Prostate gland (tissue), 2 donors: ENCODE results near the gene FAM20A. TPM values are rescaled to one million over a fixed set of nuclear protein-coding genes. Genes with fewer than 3 reads are reported as not detected.

Experiments
- DNase-seq: peaks from one replicate; pipeline ENCODE4 v3.0.0-alpha.2; 2019; ENCODE audit warnings: low spot score
- H3K27ac ChIP-seq, 2 donors: fragments of 200-600 bp; sonication (generic); 2 replicates each; pipeline ENCODE4 v1.5.1; 2017 to 2019
- H3K27me3 ChIP-seq: fragments of 200-600 bp; sonication (generic); replicated peaks from 2 replicates; pipeline ENCODE4 v1.5.1; 2019; ENCODE audit not compliant: insufficient read depth
- H3K36me3 ChIP-seq, 2 donors: fragments of 200-600 bp; sonication (generic); 1 replicate in 1 of 2; 2 replicates in 1 of 2; pipeline versions ENCODE4 v1.5.1 to v1.8.1; 2017 to 2019
- H3K4me1 ChIP-seq: fragments of 200-600 bp; sonication (generic); replicated peaks from 2 replicates; pipeline ENCODE4 v1.5.1; 2019
- H3K4me3 ChIP-seq, 2 donors: fragments of 200-600 bp; sonication (generic); 2 replicates each; pipeline ENCODE4 v1.5.1; 2017 to 2019
- H3K9me3 ChIP-seq: fragments of 200-600 bp; sonication (generic); 2 replicates; pipeline ENCODE4 v1.5.1; 2017
- POLR2A ChIP-seq: fragments of 450-650 bp; IDR thresholded peaks from one replicate; pipeline ENCODE4 v1.6.1; 2016; ENCODE audit warnings: antibody characterized with exemption, mild to moderate bottlenecking
- POLR2AphosphoS5 ChIP-seq: sonication (generic); formaldehyde crosslinking; IDR thresholded peaks from one replicate; pipeline ENCODE4 v1.6.1; 2017; ENCODE audit warnings: antibody characterized with exemption
- WGBS: methylation state at CpG from one replicate; pipeline ENCODE4 v1.1.5; 2018; 5-methylcytosine and 5-hydroxymethylcytosine counted together
- intact Hi-C: fragments of 100-400 bp; cut with DNase I; formaldehyde crosslinking; loops from one replicate; pipeline ENCODE4 v1.14.2; 2022
- total RNA-seq, 2 donors: library from RNA; depleted of rRNA; stranded (reverse); fragments of >200 nt; gene quantifications; one replicate each; pipeline ENCODE4 v1.1.0, GENCODE V29; 2016
- TF ChIP-seq, protein P1 (sequence below), 4 experiments: fragments of 200-600 bp in 2 of 4; fragments of 450-650 bp in 2 of 4; sonication (generic) in 2 of 4; IDR thresholded peaks; 1 replicate in 3 of 4; 2 replicates in 1 of 4; pipeline ENCODE4 v1.5.1; 2016 to 2019; ENCODE audit warnings: antibody characterized with exemption in 4 of 4, mild to moderate bottlenecking in 2 of 4, moderate library complexity in 2 of 4

The FAM20A gene
- total RNA-seq, 2 donors from 2014 or later = 0.14 to 47.7 TPM

DNA sequence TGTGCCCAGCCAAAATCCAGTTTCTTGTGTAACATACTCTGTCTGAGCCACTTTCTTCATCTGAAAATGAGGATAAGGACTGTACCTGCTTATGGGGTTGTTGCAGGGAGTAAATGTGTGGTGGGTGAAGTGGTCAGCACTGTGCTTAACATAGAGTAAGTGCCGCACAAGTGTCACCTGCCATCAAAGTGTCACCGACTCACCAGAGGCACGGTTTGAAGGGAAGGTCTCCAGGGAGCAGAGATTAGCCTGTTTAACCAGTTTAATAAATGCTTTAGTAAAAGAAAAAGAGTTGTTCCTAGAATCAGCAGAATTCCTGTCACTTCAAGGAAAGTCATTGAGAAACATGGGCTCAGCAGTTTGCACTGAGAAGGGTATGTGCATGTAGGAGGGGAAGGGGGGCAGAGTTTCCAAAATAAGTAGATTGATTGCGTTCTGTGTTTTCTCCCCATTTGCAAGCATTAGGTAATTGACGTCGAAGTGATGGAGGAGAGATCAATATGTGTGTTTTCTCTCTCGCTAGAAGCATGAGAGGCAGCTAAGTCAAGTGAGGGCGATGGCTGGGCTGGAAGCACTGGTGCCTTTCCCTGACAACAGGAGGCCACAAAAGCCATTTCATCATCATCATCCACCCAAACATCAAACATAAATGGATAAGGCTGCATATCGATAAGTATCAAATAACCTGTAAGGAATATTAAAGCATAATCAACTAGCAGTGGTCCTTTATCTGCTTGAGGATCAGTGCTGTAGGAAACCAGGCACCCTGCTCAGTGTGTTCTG lies 19.1 kb downstream of the FAM20A start:
- no peak for DNase-seq
- Histone ChIP-seq H3K4me3 (no peak overlapping the region), H3K4me1 (no peaks in the 10 kb centered on the region), H3K9me3 (no peaks in the 10 kb centered on the region), H3K27me3 (no peaks in the 10 kb centered on the region), H3K27ac (no peak overlapping the region), H3K36me3 (no peaks in the 10 kb centered on the region)
- 82% methylated on average over 9 of the region's 9 CpGs for WGBS
- intact Hi-C loops = no loop called here
- no peak for TF ChIP-seq POLR2A
- no peak for TF ChIP-seq POLR2AphosphoS5
- TF ChIP-seq, protein P1, sequence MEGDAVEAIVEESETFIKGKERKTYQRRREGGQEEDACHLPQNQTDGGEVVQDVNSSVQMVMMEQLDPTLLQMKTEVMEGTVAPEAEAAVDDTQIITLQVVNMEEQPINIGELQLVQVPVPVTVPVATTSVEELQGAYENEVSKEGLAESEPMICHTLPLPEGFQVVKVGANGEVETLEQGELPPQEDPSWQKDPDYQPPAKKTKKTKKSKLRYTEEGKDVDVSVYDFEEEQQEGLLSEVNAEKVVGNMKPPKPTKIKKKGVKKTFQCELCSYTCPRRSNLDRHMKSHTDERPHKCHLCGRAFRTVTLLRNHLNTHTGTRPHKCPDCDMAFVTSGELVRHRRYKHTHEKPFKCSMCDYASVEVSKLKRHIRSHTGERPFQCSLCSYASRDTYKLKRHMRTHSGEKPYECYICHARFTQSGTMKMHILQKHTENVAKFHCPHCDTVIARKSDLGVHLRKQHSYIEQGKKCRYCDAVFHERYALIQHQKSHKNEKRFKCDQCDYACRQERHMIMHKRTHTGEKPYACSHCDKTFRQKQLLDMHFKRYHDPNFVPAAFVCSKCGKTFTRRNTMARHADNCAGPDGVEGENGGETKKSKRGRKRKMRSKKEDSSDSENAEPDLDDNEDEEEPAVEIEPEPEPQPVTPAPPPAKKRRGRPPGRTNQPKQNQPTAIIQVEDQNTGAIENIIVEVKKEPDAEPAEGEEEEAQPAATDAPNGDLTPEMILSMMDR (IDR thresholded peaks at IDR 0.05) = no peak

DNA sequence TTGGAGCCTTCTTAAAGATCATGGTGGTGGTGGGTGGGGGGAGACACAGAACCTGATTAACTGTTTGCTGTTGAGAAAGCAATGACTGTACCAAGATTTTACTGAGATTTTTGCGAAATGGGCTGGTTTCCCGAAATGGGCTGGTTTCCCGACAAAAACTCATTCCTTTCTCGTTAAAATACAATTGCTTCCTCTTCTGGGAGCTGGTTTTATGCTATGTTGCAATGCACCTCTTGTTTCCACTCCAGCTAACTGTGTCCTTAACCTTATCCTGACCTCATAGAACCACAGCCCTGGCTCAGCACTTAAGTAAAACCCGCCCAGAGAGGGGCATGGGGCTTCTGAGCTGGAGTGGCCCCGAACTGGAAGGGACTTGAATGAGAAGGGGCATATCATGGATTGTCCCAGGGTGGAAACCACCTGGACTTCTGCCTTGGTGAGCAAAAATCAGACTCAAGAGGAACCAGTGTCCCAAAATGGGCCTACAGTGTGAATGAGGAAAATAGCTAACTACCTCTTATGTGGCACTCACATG lies 20.9 kb downstream of the FAM20A start:
- Histone ChIP-seq H3K4me1 (no peaks in the 10 kb centered on the region), H3K27ac (no peak overlapping the region), H3K4me3 (no peak overlapping the region)

DNA sequence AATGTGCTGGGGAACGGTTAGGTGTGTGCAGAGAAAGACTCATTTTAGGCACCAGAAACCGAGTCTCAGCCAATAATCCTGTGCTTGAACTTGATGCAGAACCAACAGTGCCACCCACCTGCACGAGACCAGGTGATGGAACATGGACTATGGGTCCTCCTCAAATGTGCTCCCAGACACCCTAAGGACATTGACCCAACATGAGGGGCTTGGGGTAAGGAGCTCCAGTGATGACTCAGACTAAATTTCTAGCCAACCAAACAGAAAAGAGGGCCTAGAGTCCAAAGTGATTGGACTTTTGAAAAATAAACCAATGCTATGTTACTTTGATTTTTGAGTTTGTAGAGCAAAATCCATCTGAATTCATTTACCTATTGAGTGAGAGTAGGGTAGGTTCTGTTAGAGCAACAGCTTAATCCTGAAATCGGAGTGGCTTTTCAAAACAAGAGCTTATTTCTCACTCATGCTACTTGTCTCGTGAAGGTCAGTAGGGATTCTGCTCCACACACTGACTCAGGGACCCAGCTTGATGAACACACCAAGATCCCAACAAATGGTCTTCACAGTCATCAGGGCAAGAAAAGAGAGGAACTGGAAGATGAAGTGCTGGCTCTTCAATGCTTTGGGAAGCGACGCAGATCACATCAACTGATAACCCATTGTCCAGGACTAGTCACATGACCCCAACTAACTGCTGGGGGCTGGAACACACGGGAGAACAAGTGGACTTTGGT lies 21.8 kb downstream of the FAM20A start:
- no peak overlapping the region for H3K27ac ChIP-seq
- H3K4me1 ChIP-seq = no peaks in the 10 kb centered on the region
- H3K27me3 ChIP-seq = no peaks in the 10 kb centered on the region
- H3K36me3 ChIP-seq = no peaks in the 10 kb centered on the region
- no peak overlapping the region for H3K4me3 ChIP-seq
- WGBS = 91% methylated on average over 8 of the region's 8 CpGs
- DNase-seq = no peak
- no peaks in the 10 kb centered on the region for H3K9me3 ChIP-seq
- TF ChIP-seq POLR2AphosphoS5 = no peak
- TF ChIP-seq POLR2A = no peak
- TF ChIP-seq, protein P1 (IDR thresholded peaks at IDR 0.05) = no peak
- intact Hi-C loops = no loop called here

More for the DNA sequence above, 20.9 kb downstream of the FAM20A start:
- Histone ChIP-seq H3K9me3 (no peaks in the 10 kb centered on the region), H3K27me3 (no peaks in the 10 kb centered on the region), H3K36me3 (no peaks in the 10 kb centered on the region)
- TF ChIP-seq, protein P1 (IDR thresholded peaks at IDR 0.05) = no peak
- no peak for TF ChIP-seq POLR2A
- WGBS = 56% methylated on average over 6 of the region's 6 CpGs
- no peak for DNase-seq
- intact Hi-C loops = no loop called here

DNA sequence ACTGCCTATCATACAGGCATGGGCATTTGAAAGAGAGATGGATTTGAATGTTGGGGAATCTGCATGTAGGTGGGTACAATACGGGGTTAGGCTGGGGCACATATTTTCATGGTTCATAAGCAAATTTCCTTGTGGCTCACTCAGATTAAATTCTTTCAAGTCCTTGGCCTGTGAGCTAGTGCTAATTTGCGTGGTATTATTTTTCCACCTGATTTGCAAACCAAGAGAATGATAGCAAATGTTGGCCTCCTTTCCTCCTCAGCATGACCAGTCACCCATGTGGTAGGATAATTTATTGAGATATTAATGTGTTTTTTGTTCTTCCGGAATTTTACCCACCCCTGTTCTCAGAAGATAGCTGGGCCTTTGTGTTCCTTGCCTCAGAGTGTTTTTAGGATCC lies 22.9 kb downstream of the FAM20A start:
- WGBS = 88% methylated on average over 3 of the region's 3 CpGs
- intact Hi-C loops = no loop called here
- no peak for DNase-seq
- H3K9me3 ChIP-seq = no peaks in the 10 kb centered on the region
- no peak overlapping the region for H3K27ac ChIP-seq
- H3K4me3 ChIP-seq = no peak overlapping the region
- no peaks in the 10 kb centered on the region for H3K36me3 ChIP-seq
- H3K27me3 ChIP-seq = no peaks in the 10 kb centered on the region
- TF ChIP-seq POLR2A = no peak
- TF ChIP-seq POLR2AphosphoS5 = no peak
- TF ChIP-seq, protein P1 (IDR thresholded peaks at IDR 0.05) = no peak
- H3K4me1 ChIP-seq = no peaks in the 10 kb centered on the region
